Measurements from ENCODE around the gene ABCD2. TPM values are rescaled to one million over a fixed set of nuclear protein-coding genes. Genes with fewer than 3 reads are reported as not detected.

The ABCD2 gene
- total and polyA plus RNA-seq, 2 of the 4 experiments (the other 2 are of a cell fraction), result not detected

DNA sequence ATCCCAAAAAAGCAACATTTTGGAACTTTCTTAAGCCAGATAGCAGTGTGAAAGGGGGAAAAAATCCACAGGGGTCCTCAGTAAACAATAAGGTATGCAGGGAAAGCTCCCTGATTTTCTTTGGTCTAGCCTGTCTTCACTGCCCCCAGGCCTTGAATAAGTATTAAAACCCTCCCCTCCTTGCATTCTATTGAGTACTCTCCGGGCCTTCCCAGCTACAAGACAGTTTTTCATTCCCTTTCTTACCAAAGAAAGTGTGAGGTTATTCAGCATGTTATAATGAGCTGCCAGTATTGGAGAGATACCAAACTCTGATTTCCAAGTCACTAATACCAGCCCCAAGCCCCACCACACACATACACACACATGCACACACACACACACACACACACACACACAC is 116.9 kb downstream of the ABCD2 start:
- Histone ChIP-seq H3K27ac (ENCODE audit: insufficient read depth, low read length) (no peak overlapping the region), H3K4ac (ENCODE audit: low read depth, low read length) (no peak overlapping the region), H2BK120ac (ENCODE audit: low read depth, low read length) (no peak overlapping the region), H3K18ac (ENCODE audit: low read depth, low read length) (no peak overlapping the region), H3K56ac (ENCODE audit: extremely low read depth, insufficient read depth, low read length) (no peak overlapping the region), H3K36me3 (ENCODE audit: control insufficient read depth, insufficient read depth, low read length) (no peaks in the 10 kb centered on the region), H3K9me1 (ENCODE audit: insufficient read depth, low read length) (no peaks in the 10 kb centered on the region), H4K20me1 (ENCODE audit: insufficient read depth, low read length) (no peaks in the 10 kb centered on the region), H3K4me2 (ENCODE audit: low read depth, low read length) (no peak overlapping the region), H3K4me1 (ENCODE audit: control insufficient read depth, insufficient read depth, low read length) (no peaks in the 10 kb centered on the region), H3K4me3 (ENCODE audit: insufficient read depth, low read depth, low read length) (no peak overlapping the region), H2BK15ac (ENCODE audit: low read depth, low read length) (no peak overlapping the region), H3K9me3 (ENCODE audit: control insufficient read depth, insufficient read depth, low read length) (peaks cover 3% of the 10 kb centered on the region; the same call in 1 of the 2 replicates), H4K91ac (ENCODE audit: insufficient read depth, low read depth, low read length) (no peak overlapping the region), H3K79me1 (ENCODE audit: low read depth in 1 of 2, low read length in 2 of 2) (no peaks in the 10 kb centered on the region), H3K27me3 (ENCODE audit: control insufficient read depth, insufficient read depth, low read length) (no peaks in the 10 kb centered on the region), H4K5ac (ENCODE audit: low read depth, low read length) (no peak overlapping the region), H3K14ac (replicated peaks; ENCODE audit: low read depth, low read length) (no peak overlapping the region), H2AK9ac (replicated peaks; ENCODE audit: low read depth, low read length, poor library complexity) (no peak overlapping the region), H2BK20ac (ENCODE audit: low read depth, low read length) (no peak overlapping the region), H2BK5ac (ENCODE audit: low read depth, low read length, poor library complexity, severe bottlenecking) (no peak overlapping the region), H3K9ac (ENCODE audit: low read depth, low read length) (no peak overlapping the region), H2AK5ac (ENCODE audit: low read depth, low read length) (no peak overlapping the region), H2AFZ (replicated peaks; ENCODE audit: low read length, poor library complexity) (no peak overlapping the region), H4K8ac (ENCODE audit: low read depth in 2 of 2, low read length in 2 of 2) (no peak overlapping the region), H3K23ac (ENCODE audit: low read depth, low read length) (no peak overlapping the region)
- ChIA-PET CTCF (interaction anchor here (0.6 kb wide), 2 partner anchors 20 to 224 kb away, joined by 4 to 6 read pairs; no protein-coding TSS in a partner anchor), POLR2A (ENCODE audit: unreplicated experiment) (no interaction called here)
- BruUV-seq (replicated peaks), result no TSS peak
- dilution Hi-C loops (cut with HindIII; ENCODE audit: low sequenced_read_pairs, unreplicated experiment) (no loop called here), in situ Hi-C loops (cut with MboI; ENCODE audit: low sequenced_read_pairs) (no loop called here), intact Hi-C loops (cut with micrococcal nuclease) (no loop called here)
- no CpG with 5 or more reads among the region's 1 CpG for WGBS, 2 experiments (ENCODE audit: extremely low coverage in 2 of 2, insufficient read length in 1 of 2)
- TF ChIP-seq, protein P1, sequence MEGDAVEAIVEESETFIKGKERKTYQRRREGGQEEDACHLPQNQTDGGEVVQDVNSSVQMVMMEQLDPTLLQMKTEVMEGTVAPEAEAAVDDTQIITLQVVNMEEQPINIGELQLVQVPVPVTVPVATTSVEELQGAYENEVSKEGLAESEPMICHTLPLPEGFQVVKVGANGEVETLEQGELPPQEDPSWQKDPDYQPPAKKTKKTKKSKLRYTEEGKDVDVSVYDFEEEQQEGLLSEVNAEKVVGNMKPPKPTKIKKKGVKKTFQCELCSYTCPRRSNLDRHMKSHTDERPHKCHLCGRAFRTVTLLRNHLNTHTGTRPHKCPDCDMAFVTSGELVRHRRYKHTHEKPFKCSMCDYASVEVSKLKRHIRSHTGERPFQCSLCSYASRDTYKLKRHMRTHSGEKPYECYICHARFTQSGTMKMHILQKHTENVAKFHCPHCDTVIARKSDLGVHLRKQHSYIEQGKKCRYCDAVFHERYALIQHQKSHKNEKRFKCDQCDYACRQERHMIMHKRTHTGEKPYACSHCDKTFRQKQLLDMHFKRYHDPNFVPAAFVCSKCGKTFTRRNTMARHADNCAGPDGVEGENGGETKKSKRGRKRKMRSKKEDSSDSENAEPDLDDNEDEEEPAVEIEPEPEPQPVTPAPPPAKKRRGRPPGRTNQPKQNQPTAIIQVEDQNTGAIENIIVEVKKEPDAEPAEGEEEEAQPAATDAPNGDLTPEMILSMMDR (conservative IDR thresholded peaks at IDR 0.05; ENCODE audit: low read depth, low read length), result no peak
- TF ChIP-seq FOS (IDR thresholded peaks at IDR 0.05; ENCODE audit: low read depth, low read length) (no peak), NFE2L2 (IDR thresholded peaks at IDR 0.05; ENCODE audit: low read depth, low read length) (no peak), RCOR1 (IDR thresholded peaks at IDR 0.05; ENCODE audit: insufficient replicate concordance, low read length) (no peak), MXI1 (IDR thresholded peaks at IDR 0.05; ENCODE audit: borderline replicate concordance, low read depth, low read length) (no peak), RFX5 (IDR thresholded peaks at IDR 0.05; ENCODE audit: low read depth, low read length) (no peak), CEBPB (IDR thresholded peaks at IDR 0.05; ENCODE audit: low read depth, low read length) (no peak), RAD21 (IDR thresholded peaks at IDR 0.05; ENCODE audit: low read length) (no peak), MAZ (IDR thresholded peaks at IDR 0.05; ENCODE audit: borderline replicate concordance, low read depth, low read length) (no peak), MAFK (IDR thresholded peaks at IDR 0.05; ENCODE audit: low read depth, low read length) (no peak), CHD1 (IDR thresholded peaks at IDR 0.05; ENCODE audit: low read depth, low read length) (no peak), POLR2A (IDR thresholded peaks at IDR 0.05; ENCODE audit: low read depth, low read length) (no peak), BHLHE40 (IDR thresholded peaks at IDR 0.05; ENCODE audit: low read depth, low read length) (no peak), SMC3 (IDR thresholded peaks at IDR 0.05; ENCODE audit: low read depth, low read length) (no peak)
- TF ChIP-seq, protein P2, sequence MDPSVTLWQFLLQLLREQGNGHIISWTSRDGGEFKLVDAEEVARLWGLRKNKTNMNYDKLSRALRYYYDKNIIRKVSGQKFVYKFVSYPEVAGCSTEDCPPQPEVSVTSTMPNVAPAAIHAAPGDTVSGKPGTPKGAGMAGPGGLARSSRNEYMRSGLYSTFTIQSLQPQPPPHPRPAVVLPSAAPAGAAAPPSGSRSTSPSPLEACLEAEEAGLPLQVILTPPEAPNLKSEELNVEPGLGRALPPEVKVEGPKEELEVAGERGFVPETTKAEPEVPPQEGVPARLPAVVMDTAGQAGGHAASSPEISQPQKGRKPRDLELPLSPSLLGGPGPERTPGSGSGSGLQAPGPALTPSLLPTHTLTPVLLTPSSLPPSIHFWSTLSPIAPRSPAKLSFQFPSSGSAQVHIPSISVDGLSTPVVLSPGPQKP (IDR thresholded peaks at IDR 0.05; ENCODE audit: borderline replicate concordance, low read depth, low read length), result no peak
- TF ChIP-seq, protein P3, sequence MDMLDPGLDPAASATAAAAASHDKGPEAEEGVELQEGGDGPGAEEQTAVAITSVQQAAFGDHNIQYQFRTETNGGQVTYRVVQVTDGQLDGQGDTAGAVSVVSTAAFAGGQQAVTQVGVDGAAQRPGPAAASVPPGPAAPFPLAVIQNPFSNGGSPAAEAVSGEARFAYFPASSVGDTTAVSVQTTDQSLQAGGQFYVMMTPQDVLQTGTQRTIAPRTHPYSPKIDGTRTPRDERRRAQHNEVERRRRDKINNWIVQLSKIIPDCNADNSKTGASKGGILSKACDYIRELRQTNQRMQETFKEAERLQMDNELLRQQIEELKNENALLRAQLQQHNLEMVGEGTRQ (IDR thresholded peaks at IDR 0.05; ENCODE audit: low read depth, low read length), result no peak
- DNase-seq (no peak), ATAC-seq (ENCODE audit: low read depth) (no peak)
